Lung microvascular endothelial cell (primary cell): ENCODE data around the gene ZC3HAV1. TPM values are rescaled to one million over a fixed set of nuclear protein-coding genes. Genes with fewer than 3 reads are reported as not detected.
"Not testable (repeated sequence)": the region's sequence is repeated elsewhere in the genome, so short reads cannot be mapped to it uniquely, and the experiment has no call there.

Source experiments
- DNase-seq, 2 donors: peaks; one replicate each; pipeline versions ENCODE4 v3.0.0 to v3.0.0-alpha.2; 2010; ENCODE audit warnings: low read depth in 2 of 2
- total RNA-seq: library from RNA; depleted of rRNA; stranded (reverse); fragments of >200 nt; gene quantifications from 2 replicates; pipeline ENCODE4 v1.2.1, GENCODE V29; 2014

ZC3HAV1 gene
- total RNA-seq, 1 donor from 2014 or later: 30.8 TPM

GRCh38 chr7:139054101-139054500, 55.4 kb downstream of the ZC3HAV1 start:
- DNase-seq: no peak

GRCh38 chr7:139051655-139052054, 57.9 kb downstream of the ZC3HAV1 start:
- DNase-seq: no peak

- DNase-seq: no peak
Measured at GRCh38 chr7:139049936-139050335, 59.6 kb downstream of the ZC3HAV1 start.

GRCh38 chr7:139049111-139049510, 60.4 kb downstream of the ZC3HAV1 start:
- DNase-seq: no peak

- no peak for DNase-seq
Measured at GRCh38 chr7:139047970-139048369, 61.5 kb downstream of the ZC3HAV1 start.

- no peak for DNase-seq
Measured at GRCh38 chr7:139046143-139046542, 63.4 kb downstream of the ZC3HAV1 start.

- no peak for DNase-seq
Measured at GRCh38 chr7:139044813-139045794, 64.4 kb downstream of the ZC3HAV1 start.

- DNase-seq: peak in 1 of 2 donors; percentile 31
Measured at GRCh38 chr7:139043823-139044812, 65.4 kb downstream of the ZC3HAV1 start.

GRCh38 chr7:139041378-139042085, 68.0 kb downstream of the ZC3HAV1 start:
- DNase-seq: no peak

GRCh38 chr7:139038691-139039090, 70.8 kb downstream of the ZC3HAV1 start:
- DNase-seq: no peak

GRCh38 chr7:139036901-139037300, 72.6 kb downstream of the ZC3HAV1 start:
- no peak for DNase-seq

GRCh38 chr7:139035586-139036353, 73.8 kb downstream of the ZC3HAV1 start, which contains the start of gene ZC3HAV1L:
ZC3HAV1L (minus strand) TSS chr7:139036042; CDS start chr7:139036017, 25 bp downstream.
- DNase-seq: peak; percentile 72 to 86

- peak; percentile 10 to 24 for DNase-seq
Measured at GRCh38 chr7:139034855-139035585, 74.5 kb downstream of the ZC3HAV1 start.

- DNase-seq: peak in 1 of 2 donors; percentile 27
Measured at GRCh38 chr7:139034336-139034735, 75.2 kb downstream of the ZC3HAV1 start.

- DNase-seq: no peak
Measured at GRCh38 chr7:139033346-139034114, 76.0 kb downstream of the ZC3HAV1 start.

GRCh38 chr7:139032473-139032872, 77.0 kb downstream of the ZC3HAV1 start:
- DNase-seq: no peak

GRCh38 chr7:139029353-139029752, 80.2 kb downstream of the ZC3HAV1 start:
- no peak for DNase-seq

- DNase-seq: no peak
Measured at GRCh38 chr7:139026551-139026950, 83.0 kb downstream of the ZC3HAV1 start.

- not testable (repeated sequence) for DNase-seq
Measured at GRCh38 chr7:139025861-139026260, 83.7 kb downstream of the ZC3HAV1 start.
